G401 (cell line): ENCODE data around the gene PFKL. TPM values are rescaled to one million over a fixed set of nuclear protein-coding genes. Genes with fewer than 3 reads are reported as not detected.
A peak's percentile ranks its signal among the peaks of the same experiment; 100 is the strongest.
"Not testable (repeated sequence)": the region's sequence is repeated elsewhere in the genome, so short reads cannot be mapped to it uniquely, and the experiment has no call there.

ENCODE experiments used
- DNase-seq: peaks from one replicate; pipeline ENCODE4 v3.0.0-alpha.2; 2015; ENCODE audit warnings: low spot score
- in situ Hi-C: cut with HindIII; loops from 2 replicates; pipeline ENCODE4 v1.10.0; 2016; ENCODE audit warnings: low sequenced_read_pairs, mixed read lengths
- total RNA-seq: library from RNA; depleted of rRNA; stranded (reverse); fragments of >200 nt; shearing (Covaris generic); gene quantifications from 2 replicates; pipeline ENCODE4 v1.2.3, GENCODE V29; 2014

Gene PFKL
- total RNA-seq, 1 experiment from 2014 or later = 174 TPM

DNA sequence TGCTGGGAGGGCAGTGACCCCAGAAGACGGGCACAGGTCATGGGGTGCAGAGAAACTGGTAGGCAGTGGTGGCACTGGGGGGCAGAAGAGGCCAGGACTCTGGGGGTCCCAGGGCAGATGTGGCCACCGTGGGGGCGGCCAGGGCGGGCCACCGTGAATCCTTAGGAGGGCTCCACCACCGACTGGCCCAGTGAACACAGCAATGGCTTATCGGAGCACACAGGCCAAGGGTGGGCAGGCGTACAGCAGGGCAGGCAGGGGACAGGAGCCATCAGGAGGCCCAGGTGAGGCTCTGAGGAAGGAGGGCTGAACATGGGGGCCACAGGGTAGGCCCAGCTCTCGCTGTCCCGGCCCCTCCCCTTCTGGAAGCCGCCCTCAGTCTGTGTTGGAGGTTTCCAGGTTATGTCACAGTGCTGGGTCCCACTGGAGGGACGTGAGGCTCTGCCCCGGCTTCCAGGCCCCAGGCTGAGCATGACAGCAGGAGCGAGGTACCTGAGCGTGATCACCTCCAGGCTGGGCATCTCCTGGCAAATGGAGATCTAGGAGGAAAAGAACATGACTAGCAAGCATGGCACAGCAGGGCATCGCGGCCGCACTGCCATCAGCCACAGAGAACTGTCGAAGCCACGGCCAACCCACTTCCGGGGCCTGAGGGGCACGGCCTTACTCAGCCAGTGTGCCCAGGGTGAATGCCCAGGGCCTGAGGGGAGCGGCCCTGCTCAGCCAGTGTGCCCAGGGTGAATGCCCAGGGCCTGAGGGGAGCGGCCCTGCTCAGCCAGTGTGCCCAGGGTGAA is 35.6 kb downstream of the PFKL start:
- DNase-seq = no peak
- in situ Hi-C loops = no loop called here

DNA sequence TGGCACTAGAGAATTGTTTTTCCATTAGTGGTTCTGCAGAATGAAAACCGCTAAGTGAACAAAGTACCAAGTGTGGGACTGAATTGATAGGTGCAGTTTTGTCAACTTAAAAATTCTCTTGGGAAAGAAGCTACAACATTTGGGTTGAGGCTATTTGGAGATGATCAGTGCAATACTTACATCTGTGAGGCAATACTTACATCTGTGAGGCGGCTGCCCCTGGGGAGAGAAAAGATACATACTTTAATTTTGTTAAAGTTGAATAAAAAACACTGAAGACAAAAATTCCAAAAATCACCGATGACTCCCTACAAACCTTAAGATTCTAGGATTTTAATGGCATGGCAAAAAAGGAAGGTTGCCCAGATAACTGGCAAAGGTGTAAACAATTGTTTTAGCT is 37.6 kb downstream of the PFKL start:
- DNase-seq = no peak
- in situ Hi-C loops = no loop called here

DNA sequence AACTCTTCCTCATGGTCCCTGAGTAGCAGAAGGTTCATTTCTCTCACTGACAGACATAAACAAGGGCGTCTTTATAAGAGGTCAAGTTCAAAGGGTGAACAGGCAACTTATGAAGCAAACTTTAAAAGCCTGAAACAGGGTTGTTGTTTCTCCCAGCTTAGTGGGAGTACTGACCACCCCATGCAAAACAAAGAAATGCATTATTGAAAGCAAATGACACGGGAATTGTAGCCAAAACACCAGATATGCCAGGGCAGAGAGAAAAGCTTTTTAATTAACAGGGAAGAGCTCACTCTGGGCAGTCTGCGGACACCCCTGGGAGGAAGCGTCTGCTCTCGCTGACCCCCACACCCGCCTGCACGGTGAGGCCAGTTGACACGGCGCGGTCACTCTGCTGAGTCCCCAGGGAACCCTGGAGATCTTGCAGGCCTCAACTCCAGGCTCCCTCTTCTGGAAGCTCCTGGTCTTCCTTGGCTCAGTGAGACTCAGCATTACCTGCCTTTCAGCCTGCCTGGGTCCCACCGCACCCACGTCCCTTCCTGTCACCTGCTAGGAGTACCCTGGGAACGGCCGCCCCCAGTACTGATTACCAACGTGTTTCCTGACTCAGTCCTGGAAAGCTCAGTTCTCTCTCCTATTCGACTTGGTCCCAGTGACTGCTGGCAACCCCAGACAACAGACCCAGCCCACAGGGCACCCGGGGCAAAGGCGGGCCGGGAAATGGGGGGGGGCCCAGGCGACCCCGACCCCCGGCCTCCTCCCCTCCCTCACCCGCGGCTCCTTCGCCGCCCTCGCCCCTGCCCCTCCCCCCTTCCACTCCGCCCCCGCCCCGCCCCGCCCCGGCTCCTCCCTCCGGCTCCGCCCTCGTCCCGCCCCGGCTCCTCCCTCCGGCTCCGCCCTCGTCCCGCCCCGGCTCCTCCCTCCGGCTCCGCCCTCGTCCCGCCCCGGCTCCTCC is 38.4 kb downstream of the PFKL start:
- DNase-seq = peak; percentile 77
- in situ Hi-C loops = no loop called here

DNA sequence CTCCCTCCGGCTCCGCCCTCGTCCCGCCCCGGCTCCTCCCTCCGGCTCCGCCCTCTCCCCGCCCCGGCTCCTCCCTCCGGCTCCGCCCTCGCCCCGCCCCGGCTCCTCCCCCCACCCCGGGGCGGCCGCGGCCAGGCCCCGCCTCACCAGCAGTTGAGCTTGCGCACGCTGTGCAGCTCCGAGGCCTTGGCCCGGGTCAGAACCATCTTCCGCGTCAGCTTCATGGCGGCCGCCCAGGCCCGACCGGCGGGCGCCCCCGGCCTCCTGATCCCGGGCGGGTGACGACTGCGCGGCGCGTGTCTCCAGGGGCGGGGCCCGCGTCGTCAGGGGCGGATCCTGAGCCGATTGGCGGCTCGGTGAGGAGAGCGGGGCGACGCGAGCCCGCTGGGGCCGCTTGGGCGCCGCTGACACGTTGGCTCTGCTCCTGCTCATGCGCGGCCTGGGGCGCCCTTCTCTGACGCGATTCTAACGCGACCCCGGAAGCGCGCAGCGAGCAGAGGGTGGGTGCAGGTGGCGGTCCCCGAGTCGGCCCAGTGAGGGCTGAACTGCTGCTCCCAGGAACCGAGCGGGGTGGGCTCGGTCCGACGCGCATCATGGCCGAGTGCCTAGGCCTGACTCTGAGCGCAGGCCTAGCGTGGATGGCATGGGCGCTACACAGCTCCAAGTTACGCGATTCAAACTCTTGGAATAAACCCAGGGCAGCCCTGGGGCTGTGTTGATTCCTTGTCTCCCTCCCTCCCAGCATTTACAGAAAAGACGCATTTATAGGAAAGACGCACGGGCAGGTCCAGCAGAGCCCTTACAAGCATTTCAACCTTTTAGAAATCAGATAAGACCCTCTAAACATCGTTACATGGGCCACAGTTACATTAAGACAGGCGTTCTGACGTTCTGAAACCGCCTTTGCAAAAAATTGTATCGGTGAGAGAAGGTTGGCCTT is 39.4 kb downstream of the PFKL start, which contains the start of gene CFAP410:
Gene CFAP410 (minus strand): TSS at position 420 of the 940 bp plus-strand sequence. CDS start 196 bp downstream, at position 224.
- in situ Hi-C loops = no loop called here

DNA sequence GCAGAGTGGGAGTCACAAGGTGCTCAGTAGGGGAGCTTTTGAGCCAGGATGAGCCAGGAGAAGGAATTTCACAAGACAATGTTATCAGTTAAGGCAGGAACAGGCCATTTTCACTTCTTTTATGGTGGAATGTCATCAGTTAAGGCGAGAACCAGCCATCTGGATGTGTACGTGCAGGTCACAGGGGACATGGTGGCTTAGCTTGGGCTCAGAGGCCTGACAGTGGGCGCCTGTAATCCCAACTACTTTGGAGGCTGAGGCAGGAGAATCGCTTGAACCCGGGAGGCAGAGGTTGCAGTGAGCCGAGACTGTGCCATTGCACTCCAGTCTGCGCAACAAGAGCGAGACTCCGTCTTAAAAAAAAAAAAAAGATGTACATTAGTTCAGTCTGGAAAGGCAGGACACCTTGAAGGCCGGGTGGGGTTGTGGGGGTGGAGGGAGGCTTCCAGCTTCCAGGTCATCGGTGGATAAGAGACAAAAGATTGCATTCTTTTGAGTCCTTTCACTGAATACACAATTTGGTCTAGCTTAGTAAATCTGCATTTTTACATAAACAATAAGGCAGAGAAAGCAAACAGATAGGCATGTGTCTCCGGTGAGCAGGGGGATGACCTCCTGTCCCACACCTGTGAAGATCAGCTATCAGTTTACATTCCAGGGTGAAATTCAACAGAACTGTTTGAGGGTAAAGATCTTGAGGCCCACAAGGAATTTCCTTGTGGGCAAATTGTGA is 42.0 kb downstream of the PFKL start:
- DNase-seq, in situ Hi-C loops: not testable (repeated sequence)

More for the DNA sequence above, 39.4 kb downstream of the PFKL start, which contains the start of gene CFAP410:
- peak; percentile 94 for DNase-seq

DNA sequence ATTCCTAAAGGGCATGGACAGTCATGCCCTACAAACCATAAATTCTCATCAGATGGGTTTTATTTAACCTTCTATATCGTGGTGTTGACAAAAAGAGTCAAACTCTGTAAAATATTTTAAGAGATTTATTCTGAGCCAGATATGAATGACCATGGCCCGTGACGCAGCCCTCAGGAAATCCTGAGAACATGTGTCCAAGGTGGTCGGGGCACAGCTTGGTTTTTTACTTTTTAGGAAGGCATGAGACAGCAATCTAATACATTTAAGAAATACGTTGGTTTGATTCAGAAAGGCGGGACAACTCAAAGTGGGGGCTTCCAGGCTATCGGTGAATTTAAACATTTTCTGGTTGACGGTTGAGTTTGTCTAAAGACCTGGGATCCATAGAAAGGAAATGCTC is 43.1 kb downstream of the PFKL start:
- DNase-seq, in situ Hi-C loops: not testable (repeated sequence)

DNA sequence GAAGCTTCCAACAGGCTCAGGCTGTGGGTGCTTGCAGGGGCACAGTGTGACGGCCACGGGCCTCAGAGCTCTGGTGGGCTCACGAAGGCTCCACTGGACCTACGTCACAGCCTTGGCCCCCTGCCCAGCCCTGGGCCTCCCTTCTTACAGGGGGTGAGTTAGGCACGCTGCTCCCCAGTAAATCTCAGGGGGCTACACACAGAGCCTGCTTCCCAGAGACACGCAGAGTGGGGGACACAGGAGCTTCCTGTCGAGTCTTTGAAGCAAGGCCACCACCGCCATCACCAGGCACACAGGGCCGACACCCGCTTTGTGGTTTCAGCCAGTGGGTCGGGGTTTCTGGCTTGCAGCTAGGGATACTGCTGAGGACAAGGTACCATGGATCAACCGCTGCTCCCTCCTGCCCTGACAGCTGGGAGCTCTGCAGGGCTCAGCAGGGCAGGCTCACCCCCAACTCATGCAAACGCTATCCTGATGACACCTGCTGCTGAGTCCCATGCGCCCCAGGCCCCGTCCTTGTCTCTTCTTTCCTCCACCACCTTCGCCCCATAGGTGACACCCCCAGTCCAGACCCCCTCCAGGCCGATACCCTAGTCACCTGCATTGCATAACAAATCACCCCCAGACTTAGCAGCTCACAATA is 44.8 kb downstream of the PFKL start:
- in situ Hi-C loops = no loop called here

DNA sequence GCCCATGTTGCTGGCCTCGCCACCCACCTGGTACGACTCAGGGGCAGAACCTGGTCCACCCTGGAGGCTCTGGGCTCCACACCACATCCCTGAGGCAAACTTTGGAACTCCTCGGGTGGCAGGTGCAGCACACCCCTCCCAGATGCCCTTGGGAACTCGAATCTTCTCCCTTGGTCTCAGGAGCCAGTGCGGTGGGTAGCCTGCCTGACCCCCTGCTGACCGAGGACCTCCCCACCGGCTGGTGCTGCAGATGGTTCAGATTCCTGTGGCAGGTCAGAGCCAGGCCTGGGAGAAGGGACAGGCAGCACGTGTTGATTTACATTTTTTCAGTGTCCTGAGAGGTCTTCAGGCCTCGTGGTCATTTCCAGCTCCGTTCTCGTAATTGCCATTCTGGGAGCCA is 45.6 kb downstream of the PFKL start:
- no peak for DNase-seq
- in situ Hi-C loops = no loop called here

More for the DNA sequence above, 44.8 kb downstream of the PFKL start:
- DNase-seq = no peak

DNA sequence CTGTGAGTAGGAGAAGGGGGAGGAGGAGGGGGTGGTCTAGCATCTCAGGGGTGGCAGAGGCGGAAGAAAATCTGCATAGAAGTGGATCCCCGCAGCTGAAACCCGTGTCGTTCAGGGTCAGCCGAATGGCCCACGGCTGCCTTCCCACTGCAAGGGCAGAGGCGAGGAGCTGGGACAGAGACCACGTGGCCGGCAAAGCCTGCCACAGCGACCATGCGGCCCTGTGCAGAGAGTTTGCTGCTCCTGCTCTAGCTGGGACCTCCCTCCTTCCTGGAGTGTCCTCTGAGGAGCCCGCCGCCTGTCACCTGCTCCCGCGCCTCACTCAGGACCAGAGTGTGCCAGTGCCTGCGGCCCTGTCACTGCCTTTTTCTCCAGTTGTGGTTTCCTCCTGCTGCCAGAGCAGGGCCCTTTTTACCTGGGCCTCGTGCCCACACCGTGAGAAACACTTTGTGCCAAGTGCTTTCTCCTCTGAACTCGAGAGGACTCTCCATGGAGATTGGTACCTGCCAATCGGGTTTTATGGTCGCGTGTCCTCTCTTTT is 48.1 kb downstream of the PFKL start:
- no peak for DNase-seq
- in situ Hi-C loops = no loop called here

DNA sequence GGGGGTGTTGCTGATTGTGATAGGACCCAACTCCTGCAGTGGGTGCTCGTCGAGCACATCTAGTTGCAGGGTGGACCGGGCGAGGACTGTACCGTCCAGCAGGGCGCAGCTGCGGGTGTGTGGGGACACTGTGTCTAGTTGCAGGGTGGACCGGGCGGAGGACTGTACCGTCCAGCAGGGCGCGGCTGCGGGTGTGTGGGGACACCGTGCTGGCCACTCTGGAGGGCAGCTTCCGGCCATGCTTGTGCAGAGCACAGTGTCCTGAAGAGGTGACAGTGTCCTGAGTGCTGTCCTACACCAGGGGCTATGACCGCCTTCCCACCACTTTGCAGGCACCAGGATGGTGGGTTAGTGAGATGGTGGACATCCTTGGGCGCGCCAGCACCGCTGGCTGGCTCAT is 49.0 kb downstream of the PFKL start:
- in situ Hi-C loops = no loop called here
- no peak for DNase-seq

DNA sequence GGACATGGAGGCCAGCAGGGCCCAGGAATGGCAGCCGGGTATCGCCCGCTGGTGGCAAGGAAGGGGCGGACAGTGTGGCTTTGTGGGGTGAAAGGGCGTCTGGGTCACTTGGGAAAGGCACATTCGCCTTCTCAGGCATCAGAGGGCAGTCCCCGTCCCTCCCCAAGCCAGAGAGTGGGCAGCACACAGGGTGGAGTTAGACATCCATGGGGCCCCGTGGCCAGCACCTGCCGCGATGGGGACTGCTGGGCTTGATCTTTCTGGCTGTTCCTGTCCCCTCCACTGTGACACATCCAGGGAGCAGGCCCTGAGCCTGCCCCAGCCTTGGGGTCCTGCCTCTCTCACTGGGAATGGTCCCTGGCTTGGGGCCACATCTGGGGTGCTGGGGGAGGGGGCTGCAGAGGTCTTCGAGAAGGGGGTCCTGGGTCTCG is 49.6 kb downstream of the PFKL start:
- no peak for DNase-seq
- in situ Hi-C loops = no loop called here

DNA sequence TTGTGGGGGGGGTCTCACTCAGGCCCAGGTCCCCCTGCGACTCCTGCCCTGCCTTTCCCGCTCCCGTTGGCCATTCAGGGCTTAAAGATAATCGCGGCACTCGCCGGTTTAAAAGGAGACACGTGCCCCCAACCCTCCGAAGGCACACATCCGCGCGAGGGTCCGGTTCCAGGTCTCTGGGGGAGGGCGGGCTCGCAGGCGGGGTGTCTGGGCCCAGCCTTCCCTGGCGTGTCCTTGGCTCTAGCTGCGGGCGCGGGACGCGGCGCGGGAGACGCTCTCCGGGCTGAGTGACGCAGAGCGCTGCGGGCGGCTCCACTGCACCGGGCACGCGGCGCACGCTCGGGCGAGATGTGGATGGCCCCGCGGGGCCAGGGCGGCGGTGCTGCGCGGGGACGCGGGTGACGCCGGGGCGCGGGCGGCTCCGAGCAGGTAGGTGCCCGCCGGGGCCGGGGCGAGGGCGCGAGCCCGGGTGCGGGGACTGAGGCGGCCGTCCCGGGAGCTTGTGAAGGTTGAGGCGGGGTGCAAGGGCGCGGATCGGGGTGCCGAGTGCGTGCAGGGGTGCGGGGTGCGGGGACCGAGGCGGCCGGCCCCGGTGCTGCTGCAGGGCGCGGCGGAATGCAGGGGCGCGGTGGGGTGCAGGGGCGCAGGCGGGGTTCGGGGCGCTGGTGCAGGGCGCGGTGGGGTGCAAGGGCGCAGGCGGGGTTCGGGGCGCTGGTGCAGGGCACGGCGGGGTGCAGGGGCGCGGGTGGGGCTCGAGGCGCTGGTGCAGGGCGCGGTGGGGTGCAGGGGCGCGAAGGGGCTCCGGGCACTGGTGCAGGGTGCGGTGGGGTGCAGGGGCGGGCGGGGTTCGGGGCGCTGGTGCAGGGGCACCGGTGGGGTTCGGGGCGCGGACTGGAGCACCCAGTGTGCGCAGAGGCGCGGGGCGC is 50.3 kb downstream of the PFKL start:
- in situ Hi-C loops = no loop called here
- peak; percentile 39 for DNase-seq

DNA sequence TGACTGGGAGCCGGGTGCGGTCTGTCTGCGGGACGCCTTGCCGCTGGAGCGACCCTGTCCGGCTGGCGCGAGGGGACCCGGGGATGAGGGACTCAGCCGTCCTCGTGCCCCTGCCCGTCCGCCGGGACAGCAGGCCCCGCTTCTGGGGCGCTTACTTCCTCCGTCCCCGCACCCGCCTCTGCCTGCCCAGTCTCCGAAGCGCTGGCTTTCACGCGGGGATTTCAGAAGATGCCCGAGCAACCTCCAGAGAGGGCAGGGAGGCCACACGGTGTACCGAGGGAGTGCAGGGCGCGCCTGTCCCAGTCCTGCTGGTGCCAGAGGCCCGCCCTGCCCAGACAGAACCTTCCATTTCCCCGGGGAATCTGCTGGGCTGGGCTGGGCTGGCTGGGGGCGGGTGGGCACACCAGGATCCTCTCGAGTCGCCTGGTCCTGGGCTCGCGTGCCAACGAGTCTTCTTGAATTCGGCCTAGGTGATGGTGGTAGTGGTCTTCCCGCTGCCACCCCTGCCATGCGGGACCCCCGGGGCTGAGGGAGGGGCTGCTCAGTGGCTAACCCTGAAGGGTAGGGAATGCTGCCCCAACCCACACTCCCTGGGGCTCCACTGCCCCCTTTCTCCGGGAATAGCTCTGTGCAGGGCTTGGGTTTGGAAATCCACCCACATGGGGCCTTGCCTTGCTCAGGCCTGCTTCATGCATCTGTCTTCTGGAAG is 51.1 kb downstream of the PFKL start:
- in situ Hi-C loops = no loop called here
- peak; percentile 31 for DNase-seq

DNA sequence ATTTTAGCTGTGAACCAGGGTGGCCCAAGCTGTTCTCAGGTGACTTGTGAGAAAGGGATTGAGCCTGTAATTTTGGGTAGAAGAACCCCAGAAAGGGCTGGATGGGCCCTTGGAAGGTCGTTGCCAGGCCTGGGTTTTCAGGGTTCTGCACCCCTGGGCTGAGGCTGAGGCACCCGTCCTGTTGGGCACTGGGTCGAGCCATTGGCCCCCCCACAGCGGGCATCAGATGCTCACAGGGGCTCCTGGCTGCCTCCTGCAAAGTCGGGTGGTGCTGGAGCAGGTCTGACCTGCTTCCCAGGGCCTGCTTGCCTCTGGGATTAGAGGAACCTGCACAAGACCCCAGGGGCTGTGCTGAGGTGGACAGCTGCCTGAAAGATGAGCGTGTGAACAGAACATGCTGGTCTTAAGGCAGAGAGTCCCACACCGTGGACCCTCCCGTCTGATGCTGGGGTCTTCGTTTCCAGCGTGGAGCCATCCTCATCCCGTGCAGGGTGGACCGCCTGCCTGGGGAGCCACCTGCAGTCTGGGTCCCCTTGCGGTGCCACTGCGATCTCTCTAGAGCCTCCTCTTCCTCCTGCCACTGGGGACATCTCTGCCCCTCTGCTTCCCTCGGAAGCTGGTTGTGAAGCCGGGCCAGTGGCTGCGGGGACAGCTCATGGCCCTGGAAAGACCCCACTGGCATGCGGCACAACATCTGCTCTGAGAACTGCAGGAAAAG is 51.8 kb downstream of the PFKL start:
- no peak for DNase-seq
- in situ Hi-C loops = no loop called here

DNA sequence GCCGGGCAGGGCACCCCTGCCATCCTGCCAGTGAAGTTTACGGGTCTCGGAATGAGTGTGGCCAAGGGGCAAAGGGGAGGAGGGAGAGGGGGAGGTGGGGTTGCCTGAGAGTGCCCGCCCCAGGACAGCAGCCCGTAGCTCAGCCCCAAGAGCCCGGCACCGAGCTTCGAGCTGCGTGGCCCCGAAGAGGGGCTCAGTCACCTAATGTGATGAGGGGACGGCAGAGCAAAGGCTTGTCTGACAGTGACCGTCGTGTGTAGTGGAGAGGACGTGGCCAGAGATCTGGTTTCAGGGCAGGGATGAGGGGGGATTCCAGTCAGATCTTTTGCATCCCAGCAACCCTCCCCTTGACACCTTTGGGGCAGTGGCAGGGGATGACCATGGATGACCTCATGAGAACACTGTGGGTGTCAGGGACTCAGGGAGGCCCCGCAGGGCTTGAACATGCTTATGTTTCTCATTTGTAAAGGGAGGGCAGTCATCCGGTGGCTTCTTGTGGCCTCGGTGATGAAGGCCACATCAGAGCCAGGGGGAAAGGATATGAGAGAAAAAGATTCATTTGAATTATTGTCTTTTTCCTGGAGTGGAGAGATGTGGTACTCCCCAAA is 52.5 kb downstream of the PFKL start:
- in situ Hi-C loops = no loop called here
- no peak for DNase-seq
